ENCODE results near the gene EVA1A.

DNA sequence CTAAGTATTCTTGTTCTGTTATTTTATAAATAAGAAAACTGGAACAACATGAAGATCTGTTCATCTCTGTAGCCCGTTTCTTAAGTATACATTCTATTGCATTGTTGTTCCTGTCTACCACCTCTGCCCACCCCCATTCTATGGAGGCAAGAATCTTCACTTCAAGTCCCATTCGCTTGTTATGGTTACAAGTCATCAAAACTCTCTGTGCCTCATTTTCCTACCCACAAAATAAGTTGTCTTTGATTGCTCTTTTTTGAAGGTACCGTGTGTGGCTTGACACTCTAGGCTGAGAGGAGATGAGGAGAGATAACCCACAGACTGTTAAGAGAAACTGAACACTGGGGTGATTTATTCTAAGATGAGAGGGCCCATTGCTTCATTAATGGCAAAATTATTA, 2.9 kb upstream of the EVA1A start:
- TF ChIP-seq, protein P1, sequence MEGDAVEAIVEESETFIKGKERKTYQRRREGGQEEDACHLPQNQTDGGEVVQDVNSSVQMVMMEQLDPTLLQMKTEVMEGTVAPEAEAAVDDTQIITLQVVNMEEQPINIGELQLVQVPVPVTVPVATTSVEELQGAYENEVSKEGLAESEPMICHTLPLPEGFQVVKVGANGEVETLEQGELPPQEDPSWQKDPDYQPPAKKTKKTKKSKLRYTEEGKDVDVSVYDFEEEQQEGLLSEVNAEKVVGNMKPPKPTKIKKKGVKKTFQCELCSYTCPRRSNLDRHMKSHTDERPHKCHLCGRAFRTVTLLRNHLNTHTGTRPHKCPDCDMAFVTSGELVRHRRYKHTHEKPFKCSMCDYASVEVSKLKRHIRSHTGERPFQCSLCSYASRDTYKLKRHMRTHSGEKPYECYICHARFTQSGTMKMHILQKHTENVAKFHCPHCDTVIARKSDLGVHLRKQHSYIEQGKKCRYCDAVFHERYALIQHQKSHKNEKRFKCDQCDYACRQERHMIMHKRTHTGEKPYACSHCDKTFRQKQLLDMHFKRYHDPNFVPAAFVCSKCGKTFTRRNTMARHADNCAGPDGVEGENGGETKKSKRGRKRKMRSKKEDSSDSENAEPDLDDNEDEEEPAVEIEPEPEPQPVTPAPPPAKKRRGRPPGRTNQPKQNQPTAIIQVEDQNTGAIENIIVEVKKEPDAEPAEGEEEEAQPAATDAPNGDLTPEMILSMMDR (conservative IDR thresholded peaks at IDR 0.05) = no peak
- TF ChIP-seq EZH2 (IDR thresholded peaks at IDR 0.05; ENCODE audit: low read depth) = no peak
